Measurements from ENCODE around the gene SLC13A1.

GRCh38 chr7:123070702-123071286 lies 129.0 kb downstream of the SLC13A1 start:
- no peak for TF ChIP-seq POLR2A (IDR thresholded peaks at IDR 0.05; ENCODE audit: low read depth, low read length)
- TF ChIP-seq TAF1 (IDR thresholded peaks at IDR 0.05; ENCODE audit: borderline replicate concordance, low read depth, low read length), result no peak
- no peak for TF ChIP-seq POLR2AphosphoS5 (IDR thresholded peaks at IDR 0.05; ENCODE audit: low read depth, low read length)
